GM23338 (cell line): Measurements from ENCODE around the gene IZUMO2. TPM values are rescaled to one million over a fixed set of nuclear protein-coding genes. Genes with fewer than 3 reads are reported as not detected.

ENCODE experiments used
- ATAC-seq: fragments of 200-7000 bp; cut with Tn5 transposase; 3 replicates; pipeline ENCODE4 v1.9.1; 2020
- DNase-seq: peaks from one replicate; pipeline ENCODE4 v3.0.0-alpha.2; 2015; ENCODE audit warnings: low spot score
- H2AFZ ChIP-seq: fragments of 200-600 bp; sonication (generic); 2 replicates; pipeline ENCODE4 v1.8.0; 2016; ENCODE audit warnings: antibody characterized with exemption, mild to moderate bottlenecking, moderate library complexity
- H3F3A ChIP-seq: fragments of 200-600 bp; sonication (generic); replicated peaks from 2 replicates; pipeline ENCODE4 v1.8.0; 2017; ENCODE audit warnings: antibody characterized with exemption, mixed run types, low read depth
- H3K27ac ChIP-seq: fragments of 200-600 bp; sonication (generic); 2 replicates; pipeline ENCODE4 v1.6.1; 2016; ENCODE audit warnings: low read depth
- H3K27me3 ChIP-seq: fragments of 200-600 bp; sonication (generic); 2 replicates; pipeline ENCODE4 v1.8.0; 2016; ENCODE audit warnings: mild to moderate bottlenecking, mixed run types, moderate library complexity; ENCODE audit not compliant: insufficient read depth
- H3K36me3 ChIP-seq: fragments of 200-600 bp; sonication (generic); 2 replicates; pipeline ENCODE4 v1.8.0; 2016; ENCODE audit warnings: mild to moderate bottlenecking; ENCODE audit not compliant: insufficient read depth
- H3K4me1 ChIP-seq: fragments of 200-600 bp; sonication (generic); 2 replicates; pipeline ENCODE4 v1.8.0; 2016; ENCODE audit warnings: mild to moderate bottlenecking, moderate library complexity; ENCODE audit not compliant: insufficient read depth
- H3K4me2 ChIP-seq: fragments of 200-600 bp; sonication (generic); 2 replicates; pipeline ENCODE4 v1.7.1; 2017; ENCODE audit warnings: mixed run types
- H3K4me3 ChIP-seq: fragments of 200-600 bp; sonication (generic); 2 replicates; pipeline ENCODE4 v1.6.1; 2016; ENCODE audit warnings: mixed run types
- H3K79me2 ChIP-seq: fragments of 200-600 bp; sonication (generic); replicated peaks from 2 replicates; pipeline ENCODE4 v1.8.0; 2017; ENCODE audit warnings: mild to moderate bottlenecking; ENCODE audit not compliant: insufficient read depth
- H3K9me2 ChIP-seq: fragments of 200-600 bp; sonication (generic); 2 replicates; pipeline ENCODE4 v1.8.0; 2017; ENCODE audit not compliant: insufficient read depth
- H4K20me1 ChIP-seq: fragments of 200-600 bp; sonication (generic); replicated peaks from 2 replicates; pipeline ENCODE4 v1.8.0; 2017; ENCODE audit warnings: mild to moderate bottlenecking; ENCODE audit not compliant: insufficient read depth
- H3K27ac Mint-ChIP-seq: 2 replicates; pipeline ENCODE4 v1.8.0; 2020; ENCODE audit warnings: inconsistent platforms, mild to moderate bottlenecking, moderate library complexity, mixed read lengths
- H3K27me3 Mint-ChIP-seq: 3 replicates; pipeline ENCODE4 v1.8.0; 2022; ENCODE audit warnings: low read depth, mild to moderate bottlenecking, moderate library complexity, mixed read lengths, inconsistent platforms; ENCODE audit not compliant: insufficient read depth, poor library complexity
- H3K36me3 Mint-ChIP-seq: 3 replicates; pipeline ENCODE4 v1.8.0; 2021; ENCODE audit warnings: low read depth, mild to moderate bottlenecking, inconsistent platforms, moderate library complexity, mixed read lengths
- H3K4me1 Mint-ChIP-seq: 3 replicates; pipeline ENCODE4 v1.8.0; 2020; ENCODE audit warnings: mild to moderate bottlenecking, inconsistent platforms, mixed read lengths
- H3K4me3 Mint-ChIP-seq: 3 replicates; pipeline ENCODE4 v1.8.0; 2021; ENCODE audit warnings: moderate library complexity, mild to moderate bottlenecking, inconsistent platforms, mixed read lengths
- H3K9me3 Mint-ChIP-seq: 3 replicates; pipeline ENCODE4 v1.8.0; 2020; ENCODE audit warnings: moderate library complexity, mild to moderate bottlenecking, inconsistent platforms, mixed read lengths
- CREB1 ChIP-seq: fragments of 250-450 bp; sonication (Bioruptor Pico); IDR thresholded peaks from 2 replicates; pipeline ENCODE4 v1.5.0; 2020; ENCODE audit warnings: low read depth, mild to moderate bottlenecking, moderate library complexity
- CTCF ChIP-seq, 2 experiments: fragments of 200-600 bp in 1 of 2; sonication (generic) in 1 of 2; conservative IDR thresholded peaks; 2 replicates each; pipeline versions ENCODE4 v1.5.1 to v1.6.1; 2016 to 2017; ENCODE audit warnings: antibody characterized with exemption in 2 of 2, low read depth in 2 of 2, mild to moderate bottlenecking in 2 of 2, moderate library complexity in 1 of 2
- ETS1 ChIP-seq: IDR thresholded peaks from 2 replicates; pipeline ENCODE4 v1.6.1; 2016; ENCODE audit warnings: antibody characterized with exemption
- POLR2AphosphoS5 ChIP-seq: IDR thresholded peaks from 2 replicates; pipeline ENCODE4 v1.6.1; 2016; ENCODE audit warnings: antibody characterized with exemption, low read depth
- STAT1 ChIP-seq: IDR thresholded peaks from one replicate; pipeline ENCODE4 v1.6.1; 2016; ENCODE audit warnings: antibody characterized with exemption; ENCODE audit not compliant: unreplicated experiment
- ZNF114 ChIP-seq: fragments of 250-450 bp; sonication (Bioruptor Pico); IDR thresholded peaks from 2 replicates; pipeline ENCODE4 v1.5.0; 2020; ENCODE audit warnings: mild to moderate bottlenecking, moderate library complexity
- ZNF331 ChIP-seq: fragments of 250-450 bp; sonication (Bioruptor Pico); IDR thresholded peaks from 2 replicates; pipeline ENCODE4 v1.5.0; 2020; ENCODE audit warnings: low read depth, mild to moderate bottlenecking, moderate library complexity
- polyA plus RNA-seq: library from polyadenylated mRNA; unstranded; fragments of >200 nt; fragmentation: Nextera tagmentation; extraction: Ambion mirVana; gene quantifications from 2 replicates; pipeline ENCODE4 v1.2.1, GENCODE V29; 2016
- total RNA-seq: library from RNA; depleted of rRNA; stranded (reverse); fragments of >200 nt; shearing (Covaris generic); gene quantifications from 2 replicates; pipeline ENCODE4 v1.2.3, GENCODE V29; 2014
- TF ChIP-seq, protein P1 (sequence below): fragments of 250-450 bp; sonication (Bioruptor Pico); IDR thresholded peaks from 2 replicates; pipeline ENCODE4 v1.5.0; 2020; ENCODE audit warnings: mild to moderate bottlenecking, moderate library complexity

The IZUMO2 gene
- total and polyA plus RNA-seq, 2 experiments from 2014 or later: 3.1 to 5.0 TPM

GRCh38 chr19:50172726-50173125 lies 9.6 kb upstream of the IZUMO2 start:
- Mint-ChIP-seq H3K4me3 (no peak overlapping the region), H3K27me3 (peaks cover 5% of the 10 kb centered on the region), H3K9me3 (peaks cover 95% of the 10 kb centered on the region), H3K27ac (no peak overlapping the region), H3K4me1 (no peaks in the 10 kb centered on the region), H3K36me3 (peaks cover 24% of the 10 kb centered on the region)
- Histone ChIP-seq H2AFZ (no peak overlapping the region), H3F3A (no peaks in the 10 kb centered on the region), H3K36me3 (no peaks in the 10 kb centered on the region), H3K4me1 (no peaks in the 10 kb centered on the region), H3K79me2 (no peaks in the 10 kb centered on the region), H3K9me2 (no peaks in the 10 kb centered on the region), H3K4me2 (no peak overlapping the region), H4K20me1 (no peaks in the 10 kb centered on the region), H3K27me3 (no peaks in the 10 kb centered on the region), H3K27ac (no peak overlapping the region), H3K4me3 (no peak overlapping the region)
- no peak for TF ChIP-seq ETS1
- TF ChIP-seq, protein P1, sequence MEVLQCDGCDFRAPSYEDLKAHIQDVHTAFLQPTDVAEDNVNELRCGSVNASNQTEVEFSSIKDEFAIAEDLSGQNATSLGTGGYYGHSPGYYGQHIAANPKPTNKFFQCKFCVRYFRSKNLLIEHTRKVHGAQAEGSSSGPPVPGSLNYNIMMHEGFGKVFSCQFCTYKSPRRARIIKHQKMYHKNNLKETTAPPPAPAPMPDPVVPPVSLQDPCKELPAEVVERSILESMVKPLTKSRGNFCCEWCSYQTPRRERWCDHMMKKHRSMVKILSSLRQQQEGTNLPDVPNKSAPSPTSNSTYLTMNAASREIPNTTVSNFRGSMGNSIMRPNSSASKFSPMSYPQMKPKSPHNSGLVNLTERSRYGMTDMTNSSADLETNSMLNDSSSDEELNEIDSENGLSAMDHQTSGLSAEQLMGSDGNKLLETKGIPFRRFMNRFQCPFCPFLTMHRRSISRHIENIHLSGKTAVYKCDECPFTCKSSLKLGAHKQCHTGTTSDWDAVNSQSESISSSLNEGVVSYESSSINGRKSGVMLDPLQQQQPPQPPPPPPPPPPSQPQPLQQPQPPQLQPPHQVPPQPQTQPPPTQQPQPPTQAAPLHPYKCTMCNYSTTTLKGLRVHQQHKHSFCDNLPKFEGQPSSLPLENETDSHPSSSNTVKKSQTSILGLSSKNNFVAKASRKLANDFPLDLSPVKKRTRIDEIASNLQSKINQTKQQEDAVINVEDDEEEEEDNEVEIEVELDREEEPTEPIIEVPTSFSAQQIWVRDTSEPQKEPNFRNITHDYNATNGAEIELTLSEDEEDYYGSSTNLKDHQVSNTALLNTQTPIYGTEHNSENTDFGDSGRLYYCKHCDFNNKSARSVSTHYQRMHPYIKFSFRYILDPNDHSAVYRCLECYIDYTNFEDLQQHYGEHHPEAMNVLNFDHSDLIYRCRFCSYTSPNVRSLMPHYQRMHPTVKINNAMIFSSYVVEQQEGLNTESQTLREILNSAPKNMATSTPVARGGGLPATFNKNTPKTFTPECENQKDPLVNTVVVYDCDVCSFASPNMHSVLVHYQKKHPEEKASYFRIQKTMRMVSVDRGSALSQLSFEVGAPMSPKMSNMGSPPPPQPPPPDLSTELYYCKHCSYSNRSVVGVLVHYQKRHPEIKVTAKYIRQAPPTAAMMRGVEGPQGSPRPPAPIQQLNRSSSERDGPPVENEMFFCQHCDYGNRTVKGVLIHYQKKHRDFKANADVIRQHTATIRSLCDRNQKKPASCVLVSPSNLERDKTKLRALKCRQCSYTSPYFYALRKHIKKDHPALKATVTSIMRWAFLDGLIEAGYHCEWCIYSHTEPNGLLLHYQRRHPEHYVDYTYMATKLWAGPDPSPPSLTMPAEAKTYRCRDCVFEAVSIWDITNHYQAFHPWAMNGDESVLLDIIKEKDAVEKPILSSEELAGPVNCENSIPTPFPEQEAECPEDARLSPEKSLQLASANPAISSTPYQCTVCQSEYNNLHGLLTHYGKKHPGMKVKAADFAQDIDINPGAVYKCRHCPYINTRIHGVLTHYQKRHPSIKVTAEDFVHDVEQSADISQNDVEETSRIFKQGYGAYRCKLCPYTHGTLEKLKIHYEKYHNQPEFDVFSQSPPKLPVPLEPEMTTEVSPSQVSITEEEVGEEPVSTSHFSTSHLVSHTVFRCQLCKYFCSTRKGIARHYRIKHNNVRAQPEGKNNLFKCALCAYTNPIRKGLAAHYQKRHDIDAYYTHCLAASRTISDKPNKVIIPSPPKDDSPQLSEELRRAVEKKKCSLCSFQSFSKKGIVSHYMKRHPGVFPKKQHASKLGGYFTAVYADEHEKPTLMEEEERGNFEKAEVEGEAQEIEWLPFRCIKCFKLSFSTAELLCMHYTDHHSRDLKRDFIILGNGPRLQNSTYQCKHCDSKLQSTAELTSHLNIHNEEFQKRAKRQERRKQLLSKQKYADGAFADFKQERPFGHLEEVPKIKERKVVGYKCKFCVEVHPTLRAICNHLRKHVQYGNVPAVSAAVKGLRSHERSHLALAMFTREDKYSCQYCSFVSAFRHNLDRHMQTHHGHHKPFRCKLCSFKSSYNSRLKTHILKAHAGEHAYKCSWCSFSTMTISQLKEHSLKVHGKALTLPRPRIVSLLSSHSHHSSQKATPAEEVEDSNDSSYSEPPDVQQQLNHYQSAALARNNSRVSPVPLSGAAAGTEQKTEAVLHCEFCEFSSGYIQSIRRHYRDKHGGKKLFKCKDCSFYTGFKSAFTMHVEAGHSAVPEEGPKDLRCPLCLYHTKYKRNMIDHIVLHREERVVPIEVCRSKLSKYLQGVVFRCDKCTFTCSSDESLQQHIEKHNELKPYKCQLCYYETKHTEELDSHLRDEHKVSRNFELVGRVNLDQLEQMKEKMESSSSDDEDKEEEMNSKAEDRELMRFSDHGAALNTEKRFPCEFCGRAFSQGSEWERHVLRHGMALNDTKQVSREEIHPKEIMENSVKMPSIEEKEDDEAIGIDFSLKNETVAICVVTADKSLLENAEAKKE (CRISPR knock-in tag): no peak
- no peak for TF ChIP-seq POLR2AphosphoS5
- TF ChIP-seq ZNF331 (CRISPR knock-in tag): no peak
- TF ChIP-seq ZNF114 (CRISPR knock-in tag): no peak
- no peak for TF ChIP-seq CREB1 (CRISPR knock-in tag)
- no peak for TF ChIP-seq CTCF (conservative IDR thresholded peaks at IDR 0.05; ENCODE audit: low read depth in 2 of 2)
- TF ChIP-seq STAT1: no peak
- DNase-seq (no peak), ATAC-seq (no peak)
